GM18520 (cell line): ENCODE measurements around the gene PRKAR2B.
"Not testable (repeated sequence)": the region's sequence is repeated elsewhere in the genome, so short reads cannot be mapped to it uniquely, and the experiment has no call there.

Experiments used
- ATAC-seq: cut with Tn5 transposase; IDR thresholded peaks from one replicate; pipeline ENCODE4 v1.9.1; 2021; ENCODE audit not compliant: unreplicated experiment

Gene PRKAR2B

GRCh38 chr7:107151538-107151937, 107.0 kb downstream of the PRKAR2B start:
- ATAC-seq: no peak

GRCh38 chr7:107152011-107152410, 107.5 kb downstream of the PRKAR2B start:
- no peak for ATAC-seq

- ATAC-seq: no peak
Observed at GRCh38 chr7:107154826-107155225, 110.3 kb downstream of the PRKAR2B start.

- ATAC-seq: not testable (repeated sequence)
Observed at GRCh38 chr7:107155726-107156125, 111.2 kb downstream of the PRKAR2B start.

GRCh38 chr7:107157091-107157490, 112.6 kb downstream of the PRKAR2B start:
- ATAC-seq: no peak

GRCh38 chr7:107158028-107158427, 113.5 kb downstream of the PRKAR2B start:
- ATAC-seq: no peak

GRCh38 chr7:107160389-107160788, 115.9 kb downstream of the PRKAR2B start:
- no peak for ATAC-seq

GRCh38 chr7:107161415-107161814, 116.9 kb downstream of the PRKAR2B start:
- no peak for ATAC-seq

- ATAC-seq: no peak
Observed at GRCh38 chr7:107162475-107162874, 118.0 kb downstream of the PRKAR2B start.

GRCh38 chr7:107164092-107164491, 119.6 kb downstream of the PRKAR2B start:
- ATAC-seq: no peak

GRCh38 chr7:107165341-107165740, 120.8 kb downstream of the PRKAR2B start:
- ATAC-seq: no peak

- ATAC-seq: no peak
Observed at GRCh38 chr7:107166736-107167426, 122.4 kb downstream of the PRKAR2B start.

GRCh38 chr7:107167483-107168232, 123.2 kb downstream of the PRKAR2B start:
- ATAC-seq: no peak

GRCh38 chr7:107168233-107169119, 124.0 kb downstream of the PRKAR2B start, which contains the start of gene HBP1:
TSS of gene HBP1 (plus strand) at chr7:107169003. CDS start at chr7:107179894, 10,891 bp downstream.
- ATAC-seq: peak; percentile 84

- ATAC-seq: peak; percentile 14
Observed at GRCh38 chr7:107169120-107170050, 124.9 kb downstream of the PRKAR2B start.

- ATAC-seq: no peak
Observed at GRCh38 chr7:107170051-107170915, 125.8 kb downstream of the PRKAR2B start.

GRCh38 chr7:107171496-107171895, 127.0 kb downstream of the PRKAR2B start:
- no peak for ATAC-seq

GRCh38 chr7:107172276-107173032, 127.9 kb downstream of the PRKAR2B start:
- no peak for ATAC-seq

- ATAC-seq: no peak
Observed at GRCh38 chr7:107173191-107173590, 128.7 kb downstream of the PRKAR2B start.
